Liver (tissue), 9 donors: Measurements from ENCODE around the gene SPTBN1. TPM values are rescaled to one million over a fixed set of nuclear protein-coding genes. Genes with fewer than 3 reads are reported as not detected.

ENCODE experiments used
- DNase-seq: peaks from one replicate; pipeline ENCODE4 v3.0.0-alpha.2; 2017; ENCODE audit warnings: low spot score
- H3K27ac ChIP-seq, 2 donors: one replicate each; pipeline ENCODE4 v1.7.0; 2013; ENCODE audit warnings: inconsistent platforms in 2 of 2, low read length in 2 of 2, control low read depth in 1 of 2, low read depth in 1 of 2, mild to moderate bottlenecking in 1 of 2
- H3K27me3 ChIP-seq, 4 donors: one replicate each; pipeline versions ENCODE4 v1.6.1 to v1.7.0; 2013; ENCODE audit warnings: low read length in 3 of 4, inconsistent platforms in 1 of 4, mild to moderate bottlenecking in 1 of 4, moderate library complexity in 1 of 4; ENCODE audit not compliant: control insufficient read depth in 4 of 4, insufficient read depth in 4 of 4
- H3K36me3 ChIP-seq, 4 donors: one replicate each; pipeline versions ENCODE4 v1.6.1 to v1.7.0; 2013; ENCODE audit warnings: low read length in 3 of 4, mild to moderate bottlenecking in 3 of 4, low read depth in 1 of 4, moderate library complexity in 1 of 4; ENCODE audit not compliant: control insufficient read depth in 4 of 4, insufficient read depth in 3 of 4
- H3K4me1 ChIP-seq, 4 donors: one replicate each; pipeline versions ENCODE4 v1.6.1 to v1.7.0; 2013; ENCODE audit warnings: low read length in 3 of 4, mild to moderate bottlenecking in 3 of 4, moderate library complexity in 1 of 4; ENCODE audit not compliant: control insufficient read depth in 4 of 4, insufficient read depth in 4 of 4
- H3K4me3 ChIP-seq, 3 donors: one replicate each; pipeline versions ENCODE4 v1.6.1 to v1.7.0; 2013; ENCODE audit warnings: low read length in 3 of 3, control low read depth in 1 of 3, low read depth in 1 of 3, mild to moderate bottlenecking in 1 of 3
- H3K9ac ChIP-seq, 2 donors: one replicate each; pipeline ENCODE4 v1.7.0; 2013; ENCODE audit warnings: low read length in 2 of 2, mild to moderate bottlenecking in 2 of 2, moderate library complexity in 2 of 2, control low read depth in 1 of 2, low read depth in 1 of 2
- H3K9me3 ChIP-seq, 4 donors: one replicate each; pipeline versions ENCODE4 v1.6.1 to v1.7.0; 2013; ENCODE audit warnings: low read length in 3 of 4; ENCODE audit not compliant: control insufficient read depth in 4 of 4
- ATF3 ChIP-seq: IDR thresholded peaks from 2 replicates; pipeline ENCODE4 v1.6.1; 2016; ENCODE audit warnings: antibody characterized with exemption
- CTCF ChIP-seq: fragments of 150-350 bp; IDR thresholded peaks from 2 replicates; pipeline ENCODE4 v1.5.1; 2017; ENCODE audit warnings: improper control_type of control experiment, low read depth, low read length; ENCODE audit not compliant: missing input control
- EGR1 ChIP-seq, 2 donors: IDR thresholded peaks; 2 replicates each; pipeline ENCODE4 v1.6.1; 2016 to 2018; ENCODE audit warnings: antibody characterized with exemption in 2 of 2, low read depth in 2 of 2
- FOXA1 ChIP-seq: IDR thresholded peaks from 2 replicates; pipeline ENCODE4 v1.6.1; 2016; ENCODE audit warnings: antibody characterized with exemption
- FOXA2 ChIP-seq: IDR thresholded peaks from 2 replicates; pipeline ENCODE4 v1.6.1; 2016; ENCODE audit warnings: antibody characterized with exemption
- GABPA ChIP-seq, 2 donors: IDR thresholded peaks in 1 of 2; conservative IDR thresholded peaks in 1 of 2; 2 replicates each; pipeline ENCODE4 v1.6.1; 2016; ENCODE audit warnings: antibody characterized with exemption in 2 of 2, mild to moderate bottlenecking in 1 of 2, moderate library complexity in 1 of 2
- HNF4A ChIP-seq, 2 donors: conservative IDR thresholded peaks; 2 replicates each; pipeline ENCODE4 v1.6.1; 2016; ENCODE audit warnings: antibody characterized with exemption in 2 of 2, mild to moderate bottlenecking in 2 of 2
- HNF4G ChIP-seq: IDR thresholded peaks from 2 replicates; pipeline ENCODE4 v1.6.1; 2016; ENCODE audit warnings: antibody characterized with exemption
- JUND ChIP-seq, 2 donors: IDR thresholded peaks; 2 replicates each; pipeline ENCODE4 v1.6.1; 2016; ENCODE audit warnings: antibody characterized with exemption in 2 of 2
- MAX ChIP-seq: IDR thresholded peaks from 2 replicates; pipeline ENCODE4 v1.6.1; 2016; ENCODE audit warnings: antibody characterized with exemption
- RAD21 ChIP-seq, 2 donors: IDR thresholded peaks; 2 replicates each; pipeline ENCODE4 v1.6.1; 2016; ENCODE audit warnings: antibody characterized with exemption in 2 of 2, mild to moderate bottlenecking in 2 of 2
- REST ChIP-seq: IDR thresholded peaks from 2 replicates; pipeline ENCODE4 v1.6.1; 2016; ENCODE audit warnings: antibody characterized with exemption, mild to moderate bottlenecking
- RXRA ChIP-seq, 2 donors: IDR thresholded peaks; 2 replicates each; pipeline ENCODE4 v1.6.1; 2017 to 2018; ENCODE audit warnings: antibody characterized with exemption in 2 of 2, mild to moderate bottlenecking in 1 of 2
- SP1 ChIP-seq: IDR thresholded peaks from 2 replicates; pipeline ENCODE4 v1.6.1; 2018; ENCODE audit warnings: antibody characterized with exemption, mild to moderate bottlenecking
- TAF1 ChIP-seq: conservative IDR thresholded peaks from 2 replicates; pipeline ENCODE4 v1.6.1; 2016; ENCODE audit warnings: antibody characterized with exemption, mild to moderate bottlenecking
- YY1 ChIP-seq: IDR thresholded peaks from 2 replicates; pipeline ENCODE4 v1.6.1; 2016; ENCODE audit warnings: antibody characterized with exemption, mild to moderate bottlenecking
- ZBTB33 ChIP-seq: IDR thresholded peaks from 2 replicates; pipeline ENCODE4 v1.6.1; 2016; ENCODE audit warnings: antibody characterized with exemption
- WGBS: extraction: QIAGEN DNeasy Blood & Tissue Kit; methylation state at CpG from one replicate; pipeline ENCODE4 v1.1.7; 2013; 5-methylcytosine and 5-hydroxymethylcytosine counted together
- polyA plus RNA-seq, 2 donors: library from polyadenylated mRNA; stranded (reverse) in 1 of 2; unstranded in 1 of 2; fragments of 200-250 nt in 1 of 2; fragments of >200 nt in 1 of 2; fragmentation: Nextera tagmentation in 1 of 2; extraction: Ambion mirVana in 1 of 2; gene quantifications; one replicate each; pipeline versions ENCODE4 v1.2.1 to v1.2.3, GENCODE V29; 2013 to 2015
- total RNA-seq, 2 donors: library from RNA; depleted of rRNA; stranded (reverse); fragments of >200 nt; gene quantifications; one replicate each; pipeline ENCODE4 v1.2.3, GENCODE V29; 2014
- donor health status: healthy.
- donor health status: healthy.
- donor health status: healthy.
- donor health status: healthy.
- donor health status: healthy.

SPTBN1 gene
- total and polyA plus RNA-seq, 4 donors: 44.8 to 191 (median 75.9) TPM

GRCh38 chr2:54638103-54638502 lies 182.0 kb downstream of the SPTBN1 start:
- DNase-seq: no peak
- H3K9ac ChIP-seq: no peak overlapping the region
- peaks cover 0 to 36% (median 30%) of the 10 kb centered on the region in 4 donors for H3K36me3 ChIP-seq
- H3K27me3 ChIP-seq: no peaks in the 10 kb centered on the region
- H3K9me3 ChIP-seq: no peaks in the 10 kb centered on the region
- no peak for TF ChIP-seq TAF1
- no peak for TF ChIP-seq FOXA2
- TF ChIP-seq FOXA1: no peak
- TF ChIP-seq SP1: no peak
- TF ChIP-seq REST: no peak
- no peak for TF ChIP-seq RXRA (IDR thresholded peaks at IDR 0.05)
- TF ChIP-seq HNF4G: no peak
- TF ChIP-seq EGR1 (IDR thresholded peaks at IDR 0.05; ENCODE audit: low read depth in 2 of 2): no peak
- TF ChIP-seq JUND (IDR thresholded peaks at IDR 0.05): no peak
- TF ChIP-seq ZBTB33: no peak
- TF ChIP-seq ATF3: no peak
- no peak for TF ChIP-seq RAD21 (IDR thresholded peaks at IDR 0.05)
- no peak for TF ChIP-seq HNF4A (conservative IDR thresholded peaks at IDR 0.05)
- no peak overlapping the region for H3K4me3 ChIP-seq
- H3K4me1 ChIP-seq: peaks cover 9 to 70% (median 57%) of the 10 kb centered on the region in 4 donors
- WGBS: 74% methylated on average over 3 of the region's 3 CpGs
- no peak overlapping the region for H3K27ac ChIP-seq

GRCh38 chr2:54638774-54639187 lies 182.7 kb downstream of the SPTBN1 start:
- Histone ChIP-seq H3K36me3 (peaks cover 0 to 39% (median 35%) of the 10 kb centered on the region in 4 donors), H3K4me1 (peaks cover 9 to 67% (median 51%) of the 10 kb centered on the region in 4 donors), H3K9ac (no peak overlapping the region), H3K27ac (peak overlapping the region in 1 of 2 donors; percentile 36), H3K27me3 (no peaks in the 10 kb centered on the region), H3K9me3 (no peaks in the 10 kb centered on the region), H3K4me3 (no peak overlapping the region)
- DNase-seq: no peak
- 90% methylated on average over 7 of the region's 7 CpGs for WGBS
- no peak for TF ChIP-seq MAX
- TF ChIP-seq CTCF: no peak
- no peak for TF ChIP-seq YY1
- no peak for TF ChIP-seq TAF1
- TF ChIP-seq RAD21 (IDR thresholded peaks at IDR 0.05): no peak
- TF ChIP-seq GABPA (IDR thresholded peaks at IDR 0.05 in 1 of 2, conservative IDR thresholded peaks at IDR 0.05 in 1 of 2): no peak
- no peak for TF ChIP-seq JUND (IDR thresholded peaks at IDR 0.05)
- TF ChIP-seq REST: no peak
- no peak for TF ChIP-seq HNF4G
- TF ChIP-seq FOXA2: no peak
- no peak for TF ChIP-seq EGR1 (IDR thresholded peaks at IDR 0.05; ENCODE audit: low read depth in 2 of 2)
